ENCODE data around the gene SNRPN.

DNA sequence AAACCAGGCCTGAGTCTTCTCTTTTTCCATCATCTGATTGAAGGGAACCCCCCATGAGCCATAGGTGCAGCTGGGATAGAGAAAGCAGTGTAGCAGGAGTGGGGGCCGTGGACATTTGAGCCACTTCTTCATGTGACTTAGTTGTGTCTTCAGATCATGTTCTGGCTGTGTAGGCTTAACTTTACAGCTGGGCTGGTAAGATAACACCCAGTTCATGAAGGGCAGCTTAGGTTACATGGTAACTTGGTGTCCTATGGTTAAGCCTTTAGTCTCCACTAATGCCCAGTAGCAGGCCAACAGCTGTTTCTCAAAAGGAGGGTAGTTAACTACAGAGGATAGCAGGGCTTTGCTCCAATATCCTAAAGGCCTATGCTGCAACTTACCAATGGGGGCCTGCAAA is 11.4 kb upstream of the SNRPN start:
- TF ChIP-seq, protein P1, sequence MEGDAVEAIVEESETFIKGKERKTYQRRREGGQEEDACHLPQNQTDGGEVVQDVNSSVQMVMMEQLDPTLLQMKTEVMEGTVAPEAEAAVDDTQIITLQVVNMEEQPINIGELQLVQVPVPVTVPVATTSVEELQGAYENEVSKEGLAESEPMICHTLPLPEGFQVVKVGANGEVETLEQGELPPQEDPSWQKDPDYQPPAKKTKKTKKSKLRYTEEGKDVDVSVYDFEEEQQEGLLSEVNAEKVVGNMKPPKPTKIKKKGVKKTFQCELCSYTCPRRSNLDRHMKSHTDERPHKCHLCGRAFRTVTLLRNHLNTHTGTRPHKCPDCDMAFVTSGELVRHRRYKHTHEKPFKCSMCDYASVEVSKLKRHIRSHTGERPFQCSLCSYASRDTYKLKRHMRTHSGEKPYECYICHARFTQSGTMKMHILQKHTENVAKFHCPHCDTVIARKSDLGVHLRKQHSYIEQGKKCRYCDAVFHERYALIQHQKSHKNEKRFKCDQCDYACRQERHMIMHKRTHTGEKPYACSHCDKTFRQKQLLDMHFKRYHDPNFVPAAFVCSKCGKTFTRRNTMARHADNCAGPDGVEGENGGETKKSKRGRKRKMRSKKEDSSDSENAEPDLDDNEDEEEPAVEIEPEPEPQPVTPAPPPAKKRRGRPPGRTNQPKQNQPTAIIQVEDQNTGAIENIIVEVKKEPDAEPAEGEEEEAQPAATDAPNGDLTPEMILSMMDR (IDR thresholded peaks at IDR 0.05), result no peak
- TF ChIP-seq POLR2AphosphoS5 (IDR thresholded peaks at IDR 0.05), result no peak

Data from stomach (tissue), 4 donors.